ENCODE results near the gene JAKMIP2.

The JAKMIP2 gene

DNA sequence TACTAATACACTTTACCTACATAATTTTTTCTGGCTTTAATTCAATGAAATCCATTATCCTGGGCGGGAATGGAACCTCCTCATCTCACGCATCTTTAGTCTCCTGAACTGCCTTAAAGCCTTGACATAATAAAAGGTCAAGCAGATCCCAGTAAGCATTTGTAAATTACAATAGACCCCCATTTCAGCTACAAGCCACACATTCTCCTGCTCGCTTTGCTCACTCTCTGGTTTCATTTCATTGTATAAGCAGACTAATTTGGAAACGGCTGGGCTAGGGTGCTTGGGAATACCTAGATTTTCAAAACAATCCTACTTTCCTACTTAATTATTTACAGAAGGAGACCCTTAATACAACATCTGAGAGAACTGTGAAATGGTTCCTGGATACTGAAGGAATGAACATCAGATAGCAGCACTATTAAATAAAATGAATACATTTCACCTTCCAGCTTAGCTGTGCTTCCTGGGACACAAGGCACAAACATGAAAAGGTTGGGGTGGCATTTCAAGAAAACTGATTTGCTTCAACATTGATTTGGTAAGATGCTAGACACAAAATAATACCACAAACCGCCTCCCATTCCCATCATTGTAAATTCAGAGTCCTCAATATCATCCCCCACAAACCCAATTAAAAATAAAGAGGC lies 1.5 kb downstream of the JAKMIP2 start:
- no peak overlapping the region for H3K4me3 ChIP-seq (ENCODE audit: low read depth, low read length)
- no peak overlapping the region for H2BK12ac ChIP-seq (ENCODE audit: low read length)
- no peak overlapping the region for H3K23ac ChIP-seq (ENCODE audit: low read length)
- no peak overlapping the region for H2BK120ac ChIP-seq (ENCODE audit: insufficient read depth, low read length, poor library complexity)
- no peak overlapping the region for H3K9ac ChIP-seq (ENCODE audit: low read length)
- H3K18ac ChIP-seq (ENCODE audit: low read length): no peak overlapping the region
- no peaks in the 10 kb centered on the region for H3K79me2 ChIP-seq (ENCODE audit: control insufficient read depth, insufficient read depth, low read length, poor library complexity)
- no peak overlapping the region for H2BK5ac ChIP-seq (ENCODE audit: low read depth, low read length, poor library complexity)
- H3K36me3 ChIP-seq (ENCODE audit: control insufficient read depth in 1 of 2, insufficient read depth in 2 of 2, low read length in 2 of 2): no peaks in the 10 kb centered on the region
- no peaks in the 10 kb centered on the region for H3K79me1 ChIP-seq (ENCODE audit: low read length)
- no peak overlapping the region for H2AFZ ChIP-seq (ENCODE audit: insufficient read depth, low read length, poor library complexity)
- no peak overlapping the region for H4K91ac ChIP-seq (ENCODE audit: low read depth, low read length)
- peaks cover 4 to 5% of the 10 kb centered on the region in 2 experiments for H3K4me1 ChIP-seq (ENCODE audit: control insufficient read depth in 1 of 2, insufficient read depth in 2 of 2, low read length in 2 of 2)
- H2AK5ac ChIP-seq (ENCODE audit: low read length): no peak overlapping the region
- no peak overlapping the region for H3K14ac ChIP-seq (ENCODE audit: low read length)
- H3K27me3 ChIP-seq (ENCODE audit: insufficient read depth, low read length): no peaks in the 10 kb centered on the region
- WGBS (ENCODE audit: extremely low coverage, insufficient coverage, insufficient read length): no CpG with 5 or more reads among the region's 5 CpGs
- no peak overlapping the region for H3K27ac ChIP-seq (ENCODE audit: low read depth, low read length)
- no peak overlapping the region for H3K4ac ChIP-seq (ENCODE audit: low read depth, low read length)
- H3K9me3 ChIP-seq (ENCODE audit: insufficient read depth, low read depth, low read length): no peaks in the 10 kb centered on the region
- DNase-seq: no peak
- H3K4me2 ChIP-seq (ENCODE audit: low read length): no peak overlapping the region
- no peak overlapping the region for H4K12ac ChIP-seq (ENCODE audit: low read depth, low read length)
- no peak overlapping the region for H4K8ac ChIP-seq (ENCODE audit: low read depth, low read length)

DNA sequence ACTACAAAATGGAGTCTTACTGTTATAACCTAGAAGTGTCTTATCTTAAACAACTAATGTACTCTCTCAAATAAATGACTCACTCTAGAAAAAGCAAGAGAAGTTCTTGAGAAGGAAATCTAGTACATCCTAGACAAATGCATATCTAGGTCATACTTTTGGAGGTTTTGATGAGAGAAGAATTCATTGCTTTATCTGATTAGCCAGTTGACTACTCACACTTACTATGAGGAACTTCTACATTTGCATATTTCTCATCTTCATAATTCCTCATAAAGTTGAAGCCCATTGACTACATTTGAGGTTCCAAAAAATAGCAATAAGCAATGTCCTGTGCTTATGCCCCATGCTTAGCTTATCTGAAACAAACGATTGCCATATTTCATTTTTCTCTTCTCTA lies 2.8 kb downstream of the JAKMIP2 start:
- no peak overlapping the region for H2AK5ac ChIP-seq (ENCODE audit: low read length)
- no peaks in the 10 kb centered on the region for H3K27me3 ChIP-seq (ENCODE audit: insufficient read depth, low read length)
- no peak overlapping the region for H4K91ac ChIP-seq (ENCODE audit: low read depth, low read length)
- H4K12ac ChIP-seq (ENCODE audit: low read depth, low read length): no peak overlapping the region
- H3K9me3 ChIP-seq (ENCODE audit: insufficient read depth, low read depth, low read length): no peaks in the 10 kb centered on the region
- no peak overlapping the region for H2BK5ac ChIP-seq (ENCODE audit: low read depth, low read length, poor library complexity)
- no peak overlapping the region for H3K4me3 ChIP-seq (ENCODE audit: low read depth, low read length)
- no peak overlapping the region for H3K14ac ChIP-seq (ENCODE audit: low read length)
- peaks cover 4 to 5% of the 10 kb centered on the region in 2 experiments for H3K4me1 ChIP-seq (ENCODE audit: control insufficient read depth in 1 of 2, insufficient read depth in 2 of 2, low read length in 2 of 2)
- no peak overlapping the region for H3K4ac ChIP-seq (ENCODE audit: low read depth, low read length)
- no peaks in the 10 kb centered on the region for H3K36me3 ChIP-seq (ENCODE audit: control insufficient read depth in 1 of 2, insufficient read depth in 2 of 2, low read length in 2 of 2)
- no peak overlapping the region for H3K9ac ChIP-seq (ENCODE audit: low read length)
- no CpG with 5 or more reads among the region's 1 CpG for WGBS (ENCODE audit: extremely low coverage, insufficient coverage, insufficient read length)
- no peak overlapping the region for H3K23ac ChIP-seq (ENCODE audit: low read length)
- H2BK120ac ChIP-seq (ENCODE audit: insufficient read depth, low read length, poor library complexity): no peak overlapping the region
- H3K4me2 ChIP-seq (ENCODE audit: low read length): no peak overlapping the region
- H2BK12ac ChIP-seq (ENCODE audit: low read length): no peak overlapping the region
- no peak overlapping the region for H3K27ac ChIP-seq (ENCODE audit: low read depth, low read length)
- H3K18ac ChIP-seq (ENCODE audit: low read length): no peak overlapping the region
- H3K79me2 ChIP-seq (ENCODE audit: control insufficient read depth, insufficient read depth, low read length, poor library complexity): no peaks in the 10 kb centered on the region
- no peak overlapping the region for H2AFZ ChIP-seq (ENCODE audit: insufficient read depth, low read length, poor library complexity)
- no peaks in the 10 kb centered on the region for H3K79me1 ChIP-seq (ENCODE audit: low read length)
- no peak for DNase-seq
- no peak overlapping the region for H4K8ac ChIP-seq (ENCODE audit: low read depth, low read length)

GRCh38 chr5:147776989-147777388 lies 5.5 kb downstream of the JAKMIP2 start:
- Histone ChIP-seq H3K27ac (ENCODE audit: low read depth, low read length) (no peak overlapping the region), H2BK5ac (ENCODE audit: low read depth, low read length, poor library complexity) (no peak overlapping the region), H3K14ac (ENCODE audit: low read length) (no peak overlapping the region), H2AK5ac (ENCODE audit: low read length) (no peak overlapping the region), H3K23ac (ENCODE audit: low read length) (no peak overlapping the region), H4K12ac (ENCODE audit: low read depth, low read length) (no peak overlapping the region), H3K9me3 (ENCODE audit: insufficient read depth, low read depth, low read length) (no peaks in the 10 kb centered on the region), H3K27me3 (ENCODE audit: insufficient read depth, low read length) (no peaks in the 10 kb centered on the region), H3K4me2 (ENCODE audit: low read length) (no peak overlapping the region), H3K4me3 (ENCODE audit: low read depth, low read length) (no peak overlapping the region), H3K79me2 (ENCODE audit: control insufficient read depth, insufficient read depth, low read length, poor library complexity) (no peaks in the 10 kb centered on the region), H2BK120ac (ENCODE audit: insufficient read depth, low read length, poor library complexity) (no peak overlapping the region), H3K18ac (ENCODE audit: low read length) (no peak overlapping the region), H2AFZ (ENCODE audit: insufficient read depth, low read length, poor library complexity) (no peak overlapping the region), H3K36me3 (ENCODE audit: control insufficient read depth in 1 of 2, insufficient read depth in 2 of 2, low read length in 2 of 2) (no peaks in the 10 kb centered on the region), H3K4ac (ENCODE audit: low read depth, low read length) (no peak overlapping the region), H4K91ac (ENCODE audit: low read depth, low read length) (no peak overlapping the region), H3K9ac (ENCODE audit: low read length) (no peak overlapping the region), H2BK12ac (ENCODE audit: low read length) (no peak overlapping the region), H3K79me1 (ENCODE audit: low read length) (no peaks in the 10 kb centered on the region), H4K8ac (ENCODE audit: low read depth, low read length) (no peak overlapping the region), H3K4me1 (ENCODE audit: control insufficient read depth in 1 of 2, insufficient read depth in 2 of 2, low read length in 2 of 2) (no peaks in the 10 kb centered on the region)
- no CpG with 5 or more reads among the region's 4 CpGs for WGBS (ENCODE audit: extremely low coverage, insufficient coverage, insufficient read length)
- DNase-seq: no peak

DNA sequence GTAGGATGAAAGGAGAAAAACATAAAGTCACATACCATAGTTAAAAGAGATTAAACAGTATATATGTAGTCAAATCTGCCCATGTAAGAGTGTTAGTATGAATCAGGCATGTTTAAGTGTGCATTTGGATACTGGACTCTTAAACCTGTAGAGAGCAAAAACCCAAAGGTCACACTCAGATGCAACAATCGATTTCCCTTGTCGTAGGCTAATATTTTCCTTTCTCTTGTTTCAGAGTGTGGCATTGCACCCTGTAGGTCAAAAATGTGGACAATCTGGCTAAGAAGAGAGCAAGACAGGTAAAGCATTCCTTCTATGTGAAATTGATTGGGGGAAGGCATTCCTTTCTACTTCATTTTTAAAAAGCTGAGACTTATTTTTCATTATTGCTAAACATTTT lies 8.9 kb downstream of the JAKMIP2 start:
- Histone ChIP-seq H3K9me3 (ENCODE audit: insufficient read depth, low read depth, low read length) (no peaks in the 10 kb centered on the region), H4K8ac (ENCODE audit: low read depth, low read length) (no peak overlapping the region), H2AFZ (ENCODE audit: insufficient read depth, low read length, poor library complexity) (no peak overlapping the region), H2AK5ac (ENCODE audit: low read length) (no peak overlapping the region), H4K12ac (ENCODE audit: low read depth, low read length) (no peak overlapping the region), H4K91ac (ENCODE audit: low read depth, low read length) (no peak overlapping the region), H3K4me2 (ENCODE audit: low read length) (no peak overlapping the region), H2BK12ac (ENCODE audit: low read length) (no peak overlapping the region), H3K27me3 (ENCODE audit: insufficient read depth, low read length) (no peaks in the 10 kb centered on the region), H3K4me1 (ENCODE audit: control insufficient read depth in 1 of 2, insufficient read depth in 2 of 2, low read length in 2 of 2) (no peaks in the 10 kb centered on the region), H3K27ac (ENCODE audit: low read depth, low read length) (no peak overlapping the region), H3K14ac (ENCODE audit: low read length) (no peak overlapping the region), H3K23ac (ENCODE audit: low read length) (no peak overlapping the region), H3K4ac (ENCODE audit: low read depth, low read length) (no peak overlapping the region), H3K36me3 (ENCODE audit: control insufficient read depth in 1 of 2, insufficient read depth in 2 of 2, low read length in 2 of 2) (no peaks in the 10 kb centered on the region), H2BK5ac (ENCODE audit: low read depth, low read length, poor library complexity) (no peak overlapping the region), H2BK120ac (ENCODE audit: insufficient read depth, low read length, poor library complexity) (no peak overlapping the region), H3K79me1 (ENCODE audit: low read length) (no peaks in the 10 kb centered on the region), H3K9ac (ENCODE audit: low read length) (no peak overlapping the region), H3K79me2 (ENCODE audit: control insufficient read depth, insufficient read depth, low read length, poor library complexity) (no peaks in the 10 kb centered on the region), H3K18ac (ENCODE audit: low read length) (no peak overlapping the region), H3K4me3 (ENCODE audit: low read depth, low read length) (no peak overlapping the region)
- no CpG with 5 or more reads among the region's 2 CpGs for WGBS (ENCODE audit: extremely low coverage, insufficient coverage, insufficient read length)
- DNase-seq: no peak
